ENCODE results near the gene MGAT3. TPM values are rescaled to one million over a fixed set of nuclear protein-coding genes. Genes with fewer than 3 reads are reported as not detected.

Gene MGAT3
- total and polyA plus RNA-seq, 2 donors (not counting 3 experiments of a cell fraction or from before 2014, with no cell fraction given), result not detected

- BruUV-seq (replicated peaks), result no TSS peak
- H3K79me2 ChIP-seq (ENCODE audit: control insufficient read depth, insufficient read depth, low read length), result peaks cover 4% of the 10 kb centered on the region
- DNase-seq (ENCODE audit: low read depth, low spot score), result no peak
- no peak for FAIRE-seq
- no peak overlapping the region for H3K4me3 ChIP-seq (replicated peaks in 1 of 3; ENCODE audit: insufficient read depth in 1 of 3, low read depth in 1 of 3, low read length in 3 of 3)
- H3K9ac ChIP-seq (replicated peaks; ENCODE audit: extremely low read depth, insufficient read depth, low read length), result no peak overlapping the region
- H3K4me1 ChIP-seq (ENCODE audit: control insufficient read depth, extremely low read depth, insufficient read depth, low read length), result no peaks in the 10 kb centered on the region
- no peaks in the 10 kb centered on the region for H3K27me3 ChIP-seq (ENCODE audit: control insufficient read depth in 2 of 2, insufficient read depth in 2 of 2, low read length in 2 of 2)
- no peak overlapping the region for H3K27ac ChIP-seq (ENCODE audit: insufficient read depth, low read depth, low read length)
- H3K4me2 ChIP-seq (ENCODE audit: insufficient read depth, low read length), result no peak overlapping the region
- intact Hi-C loops (cut with micrococcal nuclease), result no loop called here
- POLR2A ChIA-PET, result no interaction called here
- H3K36me3 ChIP-seq (ENCODE audit: control insufficient read depth in 2 of 2, extremely low read depth in 1 of 2, insufficient read depth in 2 of 2, low read length in 2 of 2), result no peaks in the 10 kb centered on the region
- dilution Hi-C loops (cut with MboI; ENCODE audit: extremely low pct_ligation_motif_present, low sequenced_read_pairs), result no loop called here
- no peaks in the 10 kb centered on the region for H4K20me1 ChIP-seq (replicated peaks; ENCODE audit: control insufficient read depth, extremely low read depth, insufficient read depth, low read length)
- TF ChIP-seq MAX (IDR thresholded peaks at IDR 0.05; ENCODE audit: insufficient read depth, insufficient read length) (no peak), GATA2 (IDR thresholded peaks at IDR 0.05; ENCODE audit: insufficient read depth, insufficient read length, low read depth, low read length) (no peak), JUN (IDR thresholded peaks at IDR 0.05; ENCODE audit: borderline replicate concordance, insufficient read depth, insufficient read length, low read depth) (no peak), CTCF (IDR thresholded peaks at IDR 0.05; ENCODE audit: extremely low read depth in 1 of 2, insufficient read depth in 1 of 2, low read depth in 1 of 2, low read length in 2 of 2) (no peak), FOS (IDR thresholded peaks at IDR 0.05; ENCODE audit: borderline replicate concordance, insufficient read depth, low read length) (no peak), MYC (IDR thresholded peaks at IDR 0.05; ENCODE audit: low read depth, low read length) (no peak), POLR2A (IDR thresholded peaks at IDR 0.05; ENCODE audit: low read depth, low read length) (no peak), POLR2AphosphoS5 (IDR thresholded peaks at IDR 0.05; ENCODE audit: insufficient read depth, low read depth, low read length) (no peak), EZH2 (IDR thresholded peaks at IDR 0.05; ENCODE audit: borderline replicate concordance, low read depth, low read length, severe bottlenecking) (no peak)
- CTCF ChIA-PET, result no interaction called here
- no peak overlapping the region for H2AFZ ChIP-seq (ENCODE audit: low read depth, low read length)
- H3K9me3 ChIP-seq (replicated peaks; ENCODE audit: control insufficient read depth, insufficient read depth, low read length), result no peaks in the 10 kb centered on the region
- no peaks in the 10 kb centered on the region for H3K9me1 ChIP-seq (replicated peaks; ENCODE audit: control insufficient read depth, extremely low read depth, insufficient read depth, low read length)
Measured at GRCh38 chr22:39409516-39410029, 47.2 kb upstream of the MGAT3 start.

All from endothelial cell of umbilical vein (primary cell).